HepG2 (cell line): ENCODE results near the gene UTP20. TPM values are rescaled to one million over a fixed set of nuclear protein-coding genes. Genes with fewer than 3 reads are reported as not detected.

Experiments used
- AHDC1 ChIP-seq: sonication (generic); formaldehyde crosslinking; IDR thresholded peaks from 2 replicates; pipeline ENCODE4 v1.5.1; 2020; ENCODE audit warnings: mild to moderate bottlenecking, missing genetic modification reagents, borderline replicate concordance
- ARNTL ChIP-seq: sonication (generic); formaldehyde crosslinking; IDR thresholded peaks from 2 replicates; pipeline ENCODE4 v1.4.0; 2020; ENCODE audit warnings: mild to moderate bottlenecking, missing genetic modification reagents
- ATF7 ChIP-seq, 2 experiments: fragments of 450-650 bp in 1 of 2; sonication (generic) in 1 of 2; formaldehyde crosslinking in 1 of 2; IDR thresholded peaks; 2 replicates each; pipeline versions ENCODE4 v1.4.0 to v1.6.1; 2016 to 2020; ENCODE audit warnings: antibody characterized with exemption in 1 of 2, mild to moderate bottlenecking in 1 of 2, missing genetic modification reagents in 1 of 2
- CBX2 ChIP-seq, 2 experiments: fragments of 200-600 bp in 1 of 2; sonication (generic); formaldehyde crosslinking in 1 of 2; IDR thresholded peaks; 2 replicates each; pipeline versions ENCODE4 v1.7.0 to v1.8.1; 2018 to 2022; ENCODE audit warnings: low read depth in 2 of 2, low read length in 1 of 2, mild to moderate bottlenecking in 1 of 2, missing genetic modification reagents in 1 of 2
- GATAD1 ChIP-seq: IDR thresholded peaks from 2 replicates; pipeline ENCODE4 v1.6.1; 2016; ENCODE audit warnings: missing genetic modification reagents, missing compliant biosample characterization
- MXD3 ChIP-seq: IDR thresholded peaks from 2 replicates; pipeline ENCODE4 v1.6.1; 2016; ENCODE audit warnings: mild to moderate bottlenecking, missing biosample characterization, missing genetic modification reagents
- RERE ChIP-seq: IDR thresholded peaks from 2 replicates; pipeline ENCODE4 v1.6.1; 2016; ENCODE audit warnings: low read depth, missing genetic modification reagents, missing compliant biosample characterization
- SIX4 ChIP-seq: sonication (generic); formaldehyde crosslinking; IDR thresholded peaks from 2 replicates; pipeline ENCODE4 v1.4.0; 2020; ENCODE audit warnings: missing genetic modification reagents
- ZBTB26 ChIP-seq: IDR thresholded peaks from 2 replicates; pipeline ENCODE4 v1.6.1; 2016; ENCODE audit warnings: missing compliant biosample characterization, missing genetic modification reagents, borderline replicate concordance
- ZNF292 ChIP-seq: sonication (generic); formaldehyde crosslinking; IDR thresholded peaks from 2 replicates; pipeline ENCODE4 v1.8.1; 2022; ENCODE audit warnings: mild to moderate bottlenecking, low read depth, missing genetic modification reagents, borderline replicate concordance
- ZNF557 ChIP-seq: sonication (generic); formaldehyde crosslinking; IDR thresholded peaks from 2 replicates; pipeline ENCODE4 v1.4.0; 2020; ENCODE audit warnings: missing genetic modification reagents
- ZNF660 ChIP-seq: sonication (generic); formaldehyde crosslinking; IDR thresholded peaks from 2 replicates; pipeline ENCODE4 v1.5.1; 2020; ENCODE audit warnings: mild to moderate bottlenecking, low read depth, missing genetic modification reagents, borderline replicate concordance
- ZNF704 ChIP-seq: sonication (generic); formaldehyde crosslinking; IDR thresholded peaks from 2 replicates; pipeline ENCODE4 v1.8.1; 2023; ENCODE audit warnings: mild to moderate bottlenecking, inconsistent platforms, moderate library complexity, missing genetic modification reagents, borderline replicate concordance
- polyA plus RNA-seq, 8 experiments: library from polyadenylated mRNA; depleted of rRNA in 3 of 8; stranded (reverse) in 7 of 8; unstranded in 1 of 8; fragments of >200 nt; fragmentation: Illumina TruSeq in 4 of 8; extraction: Trizol in 4 of 8; gene quantifications; 2 replicates each; pipeline versions ENCODE4 v1.2.1 to v1.2.3, GENCODE V29; 2011 to 2016; ENCODE audit warnings: low read depth in 4 of 8, missing spikeins in 1 of 8, mixed read lengths in 1 of 8; ENCODE audit not compliant: insufficient read depth in 1 of 8
- total RNA-seq, 5 experiments: library from RNA; depleted of rRNA; stranded (reverse); fragments of >200 nt; fragmentation: Illumina TruSeq; extraction: Trizol; gene quantifications; 2 replicates each; pipeline ENCODE4 v1.2.3, GENCODE V29; 2016; ENCODE audit warnings: low read depth in 1 of 5

Gene UTP20
- total and polyA plus RNA-seq, 2 of the 13 experiments (the other 11 are each of a cell fraction or from before 2014, with no cell fraction given) = 9.0 to 38.5 TPM

- TF ChIP-seq ZNF292 (CRISPR knock-in tag) (no peak), GATAD1 (CRISPR knock-in tag) (peak; percentile 97), AHDC1 (CRISPR knock-in tag) (no peak), RERE (no peak), ZNF704 (CRISPR knock-in tag) (peak; percentile 85; the same call in 1 of the 2 replicates), ZNF557 (CRISPR knock-in tag) (no peak), ARNTL (peak; percentile 68; the same call in 1 of the 2 replicates), MXD3 (CRISPR knock-in tag) (peak; percentile 100), ZNF660 (CRISPR knock-in tag) (no peak), SIX4 (CRISPR knock-in tag) (no peak), ATF7 (IDR thresholded peaks at IDR 0.05) (no peak), ATF7 (CRISPR knock-in tag; IDR thresholded peaks at IDR 0.05) (no peak), ZBTB26 (CRISPR knock-in tag) (no peak), CBX2 (IDR thresholded peaks at IDR 0.05; ENCODE audit: low read depth, low read length) (no peak), CBX2 (CRISPR knock-in tag; IDR thresholded peaks at IDR 0.05; ENCODE audit: low read depth) (0 out of 2 replicates have a peak, but pooled peaks have one; percentile 67)
Observed at GRCh38 chr12:101280006-101280505, at the start of gene UTP20 (continued).
